Bronchial epithelial cell (primary cell): ENCODE data around the gene KAT8. TPM values are rescaled to one million over a fixed set of nuclear protein-coding genes. Genes with fewer than 3 reads are reported as not detected.

Source experiments
- DNase-seq: peaks from one replicate; pipeline ENCODE4 v3.0.0-alpha.2; 2010; ENCODE audit warnings: low read depth
- FAIRE-seq: peaks from 2 replicates; lab custom pipeline; 2011; peaks lifted over from hg19 to GRCh38; lab: Jason Lieb, UNC
- H3K27me3 ChIP-seq: 2 replicates; pipeline ENCODE4 v1.5.1; 2011; ENCODE audit warnings: low read length; ENCODE audit not compliant: control insufficient read depth, insufficient read depth
- H3K36me3 ChIP-seq: 2 replicates; pipeline ENCODE4 v1.5.1; 2011; ENCODE audit warnings: low read length; ENCODE audit not compliant: control insufficient read depth, insufficient read depth
- H3K4me3 ChIP-seq: 2 replicates; pipeline ENCODE4 v1.5.1; 2011; ENCODE audit warnings: mild to moderate bottlenecking, low read depth, low read length, control low read depth
- CTCF ChIP-seq: IDR thresholded peaks from 2 replicates; pipeline ENCODE4 v1.5.1; 2011; ENCODE audit warnings: mild to moderate bottlenecking, moderate library complexity, low read length, control low read depth, inconsistent platforms; ENCODE audit not compliant: insufficient read depth, severe bottlenecking
- total RNA-seq: library from RNA; depleted of rRNA; stranded (reverse); fragments of >200 nt; gene quantifications from 2 replicates; pipeline ENCODE4 v1.2.1, GENCODE V29; 2014

The KAT8 gene
- total RNA-seq, 1 donor from 2014 or later: 54.5 TPM

DNA sequence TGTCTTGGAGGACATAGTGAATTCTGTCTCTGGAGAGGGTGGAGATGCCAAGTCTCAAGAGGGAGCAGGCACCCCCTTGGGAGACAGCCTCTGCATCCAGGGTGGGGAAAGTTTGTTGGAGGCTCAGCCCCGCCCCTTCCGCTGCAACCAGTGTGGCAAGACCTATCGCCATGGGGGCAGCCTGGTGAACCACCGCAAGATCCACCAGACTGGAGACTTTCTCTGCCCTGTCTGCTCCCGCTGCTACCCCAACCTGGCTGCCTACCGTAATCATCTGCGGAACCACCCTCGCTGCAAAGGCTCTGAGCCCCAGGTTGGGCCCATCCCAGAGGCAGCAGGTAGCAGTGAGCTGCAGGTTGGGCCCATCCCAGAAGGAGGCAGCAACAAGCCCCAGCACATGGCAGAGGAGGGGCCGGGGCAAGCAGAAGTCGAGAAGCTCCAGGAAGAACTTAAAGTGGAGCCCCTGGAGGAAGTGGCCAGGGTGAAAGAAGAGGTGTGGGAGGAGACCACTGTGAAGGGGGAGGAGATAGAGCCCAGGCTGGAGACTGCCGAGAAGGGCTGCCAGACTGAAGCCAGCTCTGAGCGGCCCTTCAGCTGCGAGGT lies 38.0 kb upstream of the KAT8 start:
- Histone ChIP-seq H3K27me3 (no peaks in the 10 kb centered on the region), H3K36me3 (peaks cover 33% of the 10 kb centered on the region), H3K4me3 (no peak overlapping the region)
- TF ChIP-seq CTCF: no peak
- DNase-seq (no peak), FAIRE-seq (no peak)

GRCh38 chr16:31080035-31080629 lies 37.3 kb upstream of the KAT8 start:
- FAIRE-seq: no peak
- TF ChIP-seq CTCF: no peak
- Histone ChIP-seq H3K4me3 (no peak overlapping the region), H3K36me3 (peaks cover 35% of the 10 kb centered on the region), H3K27me3 (no peaks in the 10 kb centered on the region)
- DNase-seq: no peak

GRCh38 chr16:31080756-31081419 lies 36.6 kb upstream of the KAT8 start:
- no peak for TF ChIP-seq CTCF
- Histone ChIP-seq H3K27me3 (no peaks in the 10 kb centered on the region), H3K4me3 (no peak overlapping the region), H3K36me3 (peaks cover 35% of the 10 kb centered on the region)
- no peak for FAIRE-seq
- no peak for DNase-seq

DNA sequence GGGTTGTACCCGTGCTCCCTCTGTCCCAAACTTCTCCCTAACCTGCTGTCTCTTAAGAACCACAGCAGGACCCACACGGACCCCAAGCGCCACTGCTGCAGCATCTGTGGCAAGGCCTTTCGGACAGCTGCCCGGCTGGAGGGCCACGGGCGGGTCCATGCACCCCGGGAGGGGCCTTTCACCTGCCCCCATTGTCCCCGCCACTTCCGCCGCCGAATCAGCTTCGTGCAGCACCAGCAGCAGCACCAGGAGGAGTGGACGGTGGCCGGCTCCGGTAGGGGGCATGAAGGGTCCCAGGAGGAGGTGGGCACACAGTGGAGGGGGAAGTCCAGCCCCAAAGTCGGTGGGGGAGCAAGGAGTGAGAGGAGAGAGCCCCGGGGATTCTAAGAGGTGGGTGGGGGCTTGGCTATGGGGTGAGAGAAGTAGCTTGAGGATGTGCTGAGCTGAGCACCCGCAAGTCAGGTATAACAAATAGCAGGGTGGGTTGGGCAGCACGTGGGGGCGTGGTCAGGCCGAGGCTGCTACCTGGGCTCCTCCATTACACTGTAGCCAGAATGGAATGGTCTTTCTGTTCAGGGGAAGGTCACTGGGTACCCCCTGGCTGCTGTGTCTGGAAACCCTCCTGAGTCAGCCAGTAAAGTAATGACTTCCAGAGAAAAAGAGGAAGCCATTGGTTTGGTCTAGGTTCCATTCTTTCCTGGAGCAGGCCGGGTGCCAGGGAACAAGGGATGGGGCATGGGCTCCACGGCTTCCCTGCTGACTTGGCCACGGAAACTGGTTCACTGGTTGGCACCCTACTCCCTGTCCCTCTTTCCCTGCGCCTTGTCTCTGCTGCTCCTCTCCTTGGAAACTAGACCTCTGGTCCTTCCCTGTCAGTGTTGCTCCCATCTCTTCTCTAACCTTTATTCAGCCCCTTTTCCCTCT lies 35.8 kb upstream of the KAT8 start:
- no peak for FAIRE-seq
- peaks cover 32% of the 10 kb centered on the region for H3K36me3 ChIP-seq
- no peak overlapping the region for H3K4me3 ChIP-seq
- TF ChIP-seq CTCF: no peak
- H3K27me3 ChIP-seq: no peaks in the 10 kb centered on the region
- no peak for DNase-seq

- H3K4me3 ChIP-seq: no peak overlapping the region
- TF ChIP-seq CTCF: no peak
- no peak for FAIRE-seq
- no peak for DNase-seq
- no peaks in the 10 kb centered on the region for H3K27me3 ChIP-seq
- H3K36me3 ChIP-seq: peaks cover 30% of the 10 kb centered on the region
These were observed 35.0 kb upstream of the KAT8 start for GRCh38 chr16:31082368-31083045.
